Right ventricle myocardium superior (tissue), 1 donor: ENCODE data around the gene RPL5. TPM values are rescaled to one million over a fixed set of nuclear protein-coding genes. Genes with fewer than 3 reads are reported as not detected.
A peak's percentile ranks its signal among the peaks of the same experiment; 100 is the strongest.
"Not testable (repeated sequence)": the region's sequence is repeated elsewhere in the genome, so short reads cannot be mapped to it uniquely, and the experiment has no call there.

Experiments
- ATAC-seq: fragments of 200-7000 bp; cut with Tn5 transposase; one replicate; pipeline ENCODE4 v1.9.1; 2020; ENCODE audit warnings: mild to moderate bottlenecking; ENCODE audit not compliant: poor library complexity
- DNase-seq: peaks from one replicate; pipeline ENCODE4 v3.0.0-alpha.2; 2020
- intact Hi-C: fragments of 100-400 bp; cut with DNase I; formaldehyde crosslinking; loops from one replicate; pipeline ENCODE4 v1.11.2; 2022
- long read RNA-seq: library from polyadenylated mRNA; unstranded; transcript quantifications from one replicate; pipeline ENCODE4 v2.0.0, GENCODE V29; 2021
- total RNA-seq: library from RNA; stranded (reverse); fragmentation: NEBNext Ultra II Directional; extraction: Animal tissue kit (Norgen Biotek cat#: 25700); gene quantifications from one replicate; pipeline ENCODE4 v1.2.1, GENCODE V29; 2021
- donor health status: DM: no; HTN: yes; CAD: no; lungs with severe emphysema.

RPL5 gene
- total RNA-seq, result 543 TPM
- long read RNA-seq, transcript RPL5-210 (7 exons, 896 nt), result minor isoform, 8 of 284 reads
- long read RNA-seq, transcript RPL5-208 (8 exons, 1,085 nt), result major isoform, 259 of 284 reads
- long read RNA-seq, partial matches to known transcripts, result 10 of 284 reads
- long read RNA-seq, other reads (novel, unspliced or antisense), result 4 of 284 reads

DNA sequence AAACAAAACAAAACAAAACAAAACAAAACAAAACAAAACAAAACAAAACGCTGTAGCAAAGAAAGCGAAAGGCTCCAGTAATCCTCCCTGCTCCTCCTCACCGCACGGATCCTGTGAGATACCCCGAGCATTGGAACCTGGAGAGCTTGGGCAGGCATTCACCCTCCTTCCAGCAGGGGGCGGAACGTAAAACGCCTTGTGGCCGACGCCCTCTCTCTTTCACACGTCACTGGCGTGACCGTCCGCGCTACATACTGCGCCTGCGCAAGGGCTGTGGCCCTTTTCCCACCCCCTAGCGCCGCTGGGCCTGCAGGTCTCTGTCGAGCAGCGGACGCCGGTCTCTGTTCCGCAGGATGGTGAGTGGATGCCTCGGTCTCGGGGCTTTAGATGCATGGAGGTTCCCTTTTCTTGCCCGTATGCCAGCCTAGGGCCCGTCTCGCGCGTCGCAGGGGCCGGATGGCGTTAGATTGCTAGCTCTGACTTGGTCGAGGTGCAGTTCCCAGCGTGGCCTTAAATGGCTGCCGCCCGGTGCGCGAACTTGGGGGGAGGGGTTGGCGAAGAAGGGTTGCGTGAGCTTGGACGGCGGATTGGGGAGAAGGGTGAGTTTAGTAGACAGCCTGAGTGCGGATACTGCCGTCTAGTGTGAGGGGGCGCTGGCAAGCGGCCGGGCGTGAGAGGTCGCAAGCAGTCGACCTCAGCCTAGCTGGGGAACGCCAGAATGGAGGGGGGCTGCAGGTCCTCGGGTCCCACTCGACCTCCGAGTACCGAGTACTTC lies at the start of gene RPL5:
TSS of gene RPL5 (plus strand) at position 279 of the 775 bp plus-strand sequence. CDS start at position 354, 75 bp downstream.
- peak; percentile 99 for ATAC-seq
- intact Hi-C loops, result no loop called here

DNA sequence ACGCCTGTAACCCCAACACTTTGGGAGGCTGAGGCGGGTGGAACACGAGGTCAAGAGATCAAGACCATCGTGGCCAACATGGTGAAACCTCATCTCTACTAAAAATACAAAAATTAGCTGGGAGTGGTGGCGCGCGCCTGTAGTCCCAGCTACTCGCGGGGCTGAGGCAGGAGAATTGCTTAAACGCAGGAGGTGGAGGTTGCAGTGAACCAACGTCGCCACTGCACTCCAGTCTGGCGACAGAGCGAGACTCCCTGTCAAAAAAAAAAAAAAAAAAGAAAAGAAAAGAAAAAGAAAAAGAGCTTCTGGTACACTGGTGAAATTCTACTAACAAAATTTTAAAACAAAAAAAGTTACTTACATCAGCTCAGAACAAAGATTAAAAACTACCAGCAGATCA lies 48.3 kb upstream of the RPL5 start:
- ATAC-seq, DNase-seq, intact Hi-C loops: not testable (repeated sequence)

More for the DNA sequence above, at the start of gene RPL5:
- DNase-seq, result peak; percentile 98

GRCh38 chr1:92784021-92784638 lies 47.7 kb upstream of the RPL5 start:
- peak; percentile 1 for ATAC-seq
- no peak for DNase-seq
- intact Hi-C loops, result no loop called here

DNA sequence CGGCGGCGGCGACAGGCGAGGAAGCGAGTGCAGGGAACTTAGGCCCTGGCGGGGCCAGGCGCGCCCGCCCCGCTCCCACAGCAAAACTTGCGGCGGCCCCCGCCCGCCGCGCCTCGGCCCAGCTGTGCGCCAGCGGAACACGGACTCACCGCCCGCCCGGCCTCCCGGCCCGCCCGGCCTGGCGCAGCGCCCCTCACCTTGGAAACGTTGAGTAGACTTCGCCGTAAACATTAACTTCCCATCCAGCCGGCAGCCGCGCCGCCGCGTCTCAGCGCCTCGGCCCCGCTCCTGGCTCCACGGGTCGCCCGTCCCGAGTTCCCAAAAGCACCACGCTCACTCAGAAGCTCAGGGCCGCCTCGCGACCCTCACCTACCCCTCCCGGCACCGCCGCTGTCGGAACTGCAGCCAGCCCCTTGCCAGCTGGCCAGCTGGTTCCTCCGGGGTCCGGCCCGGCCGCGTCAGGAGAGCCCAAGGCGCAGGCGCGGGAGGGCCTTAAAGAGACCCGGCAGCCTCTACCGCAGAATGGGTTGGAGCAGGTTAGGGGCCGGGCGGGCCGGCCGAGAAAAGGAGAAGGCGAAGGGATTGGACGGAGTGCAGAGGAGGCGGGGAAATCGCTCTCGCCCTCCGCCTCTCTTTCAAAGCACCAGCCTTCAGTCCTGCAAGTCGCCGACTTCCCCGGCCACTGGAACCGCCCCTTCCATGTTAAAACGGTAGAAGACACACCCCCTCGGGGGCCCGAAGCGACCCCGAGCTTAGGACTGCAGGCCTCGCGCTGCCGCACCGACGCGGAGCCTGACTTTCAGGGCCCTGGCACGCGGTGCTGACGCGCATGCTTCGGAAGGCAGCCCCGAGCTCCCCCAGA lies 47.0 kb upstream of the RPL5 start, which contains the start of gene EVI5:
TSS of gene EVI5 (minus strand) at position 470 of the 862 bp plus-strand sequence. CDS start 48,562 bp downstream, outside the sequence.
- ATAC-seq, result peak; percentile 97
- intact Hi-C loops, result no loop called here
- DNase-seq, result peak; percentile 97

DNA sequence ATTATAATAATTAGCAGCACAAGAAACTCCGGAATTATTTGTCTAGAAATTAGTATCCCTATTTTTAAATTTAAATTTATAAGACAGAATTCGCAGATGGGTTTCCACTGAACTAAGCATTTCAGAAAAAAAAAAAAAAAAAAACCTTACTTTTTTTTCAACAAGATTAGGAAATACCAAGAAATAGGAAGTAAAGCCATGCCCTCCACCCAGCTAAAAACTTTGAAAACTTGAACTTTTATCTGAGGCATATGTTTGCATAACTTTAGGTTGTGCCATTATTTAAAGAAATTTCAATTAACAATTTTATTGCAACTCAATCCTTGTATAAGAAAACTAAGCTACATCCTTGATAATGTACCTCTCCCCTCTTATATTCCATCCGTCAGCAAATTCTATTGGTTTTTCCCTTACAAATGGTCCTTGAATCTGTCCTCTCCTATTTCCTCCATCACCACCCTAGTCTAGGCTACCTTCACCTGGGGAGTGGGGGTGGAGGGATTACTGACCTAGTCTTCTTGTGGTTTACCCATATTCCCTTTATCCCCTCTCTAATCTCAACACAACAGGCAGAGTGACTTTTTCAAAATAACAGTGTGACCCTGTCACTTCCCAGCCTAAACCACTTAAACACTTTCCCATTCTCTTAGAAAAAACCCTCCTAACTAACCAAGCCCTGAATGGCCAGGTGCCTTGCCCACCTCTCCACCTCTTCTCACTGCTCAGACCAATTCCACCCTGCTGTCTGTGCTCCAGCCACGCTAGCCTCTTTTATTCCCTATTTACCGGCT lies 45.5 kb upstream of the RPL5 start:
- DNase-seq (no peak), ATAC-seq (no peak)
- intact Hi-C loops, result no loop called here

DNA sequence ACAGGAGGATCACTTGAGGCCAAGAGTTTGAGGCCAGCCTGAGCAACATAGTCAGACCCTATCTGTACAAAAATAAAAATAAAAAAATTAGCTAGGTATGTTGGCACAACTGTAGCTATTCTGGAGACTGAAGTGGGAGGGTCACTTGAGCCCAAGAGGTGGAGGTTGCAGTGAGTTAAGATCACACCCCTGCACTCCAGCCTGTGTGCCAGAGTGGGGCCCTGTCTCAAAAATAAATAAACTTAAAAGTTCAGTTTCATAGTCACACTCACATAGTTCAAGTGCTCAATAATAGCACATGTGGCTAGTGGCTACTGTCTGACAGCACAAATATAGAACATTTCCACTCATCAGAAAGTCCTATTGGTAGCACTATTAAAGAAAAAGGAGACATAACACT lies 41.8 kb upstream of the RPL5 start:
- no peak for DNase-seq
- ATAC-seq, result no peak
- intact Hi-C loops, result no loop called here

- no peak for ATAC-seq
- intact Hi-C loops, result no loop called here
- DNase-seq, result no peak
Observed at GRCh38 chr1:92790867-92791266, 41.0 kb upstream of the RPL5 start.

DNA sequence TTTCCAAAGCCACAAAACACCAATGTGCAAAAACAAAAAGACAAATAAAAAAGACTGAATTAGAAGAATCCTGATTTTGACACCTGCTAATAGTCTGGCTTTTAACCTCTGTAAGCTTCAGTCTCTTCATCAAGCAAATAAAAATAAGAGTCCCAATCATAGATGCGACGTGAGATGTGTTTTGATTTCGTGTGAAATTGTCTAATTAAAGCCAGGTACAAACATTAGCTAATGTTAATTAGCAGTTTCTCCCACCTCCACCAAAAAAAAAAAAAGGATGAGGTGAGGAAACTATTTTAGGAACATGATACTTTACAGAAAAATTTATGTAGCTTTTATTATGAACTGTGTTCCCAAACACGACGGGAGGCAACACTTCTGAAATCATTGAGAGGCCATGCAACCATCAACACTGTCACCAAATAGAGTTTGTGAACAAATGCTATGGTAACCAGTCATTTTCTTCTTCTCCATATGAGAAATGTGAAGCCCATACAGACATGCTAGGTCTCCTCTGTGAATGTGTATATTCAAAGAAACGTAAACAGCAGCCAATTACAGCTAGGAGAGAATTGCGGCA lies 40.3 kb upstream of the RPL5 start:
- intact Hi-C loops, result no loop called here
- ATAC-seq, result peak; percentile 29
- no peak for DNase-seq

DNA sequence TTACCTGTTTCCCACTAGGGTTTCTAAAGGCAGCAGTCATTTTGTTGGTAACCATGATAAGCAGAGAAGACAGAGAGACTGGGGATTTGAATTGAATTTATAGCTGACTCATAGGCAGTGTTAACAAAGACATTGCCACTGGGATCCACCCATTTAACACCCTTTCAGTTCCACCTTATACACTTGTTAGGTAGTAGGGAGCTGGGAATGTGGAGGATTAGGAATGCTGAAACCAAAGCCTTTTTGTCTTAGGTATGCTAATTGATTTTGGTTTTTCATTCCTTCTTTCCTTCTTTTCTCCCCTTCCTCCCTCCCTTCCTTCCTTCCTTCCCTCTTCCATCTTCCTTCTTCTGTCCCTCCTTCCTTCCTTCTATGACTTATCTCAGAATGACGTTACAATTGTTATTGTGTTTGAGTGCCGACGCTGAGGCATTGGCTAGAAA lies 39.5 kb upstream of the RPL5 start:
- intact Hi-C loops, result no loop called here
- ATAC-seq, result peak; percentile 38
- no peak for DNase-seq

- DNase-seq (no peak), ATAC-seq (no peak)
- intact Hi-C loops, result no loop called here
Observed at GRCh38 chr1:92795166-92795565, 36.7 kb upstream of the RPL5 start.

- intact Hi-C loops, result no loop called here
- DNase-seq, result no peak
- ATAC-seq, result no peak
Observed at GRCh38 chr1:92797297-92797696, 34.5 kb upstream of the RPL5 start.

DNA sequence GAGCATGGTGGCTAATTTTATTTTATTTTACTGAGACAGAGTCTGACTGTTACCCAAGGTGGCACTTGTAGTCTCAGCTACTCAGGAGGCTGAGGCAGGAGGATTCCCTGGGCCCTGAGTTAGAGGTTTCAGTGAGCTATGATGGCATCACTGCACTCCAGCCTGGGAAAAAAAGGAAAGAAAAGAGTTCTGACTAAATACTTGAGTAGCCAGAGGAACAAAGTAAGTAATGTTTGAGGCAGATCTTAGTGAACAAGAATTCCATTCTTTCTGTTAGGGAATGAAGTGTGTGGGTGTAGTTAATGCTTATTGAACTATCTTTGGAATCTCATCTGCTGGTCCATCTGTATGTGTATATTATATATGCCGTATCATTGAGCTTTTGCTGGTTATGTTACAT lies 33.9 kb upstream of the RPL5 start:
- ATAC-seq, result no peak
- no peak for DNase-seq
- intact Hi-C loops, result no loop called here

GRCh38 chr1:92803140-92803887 lies 28.5 kb upstream of the RPL5 start:
- intact Hi-C loops, result no loop called here
- no peak for DNase-seq
- no peak for ATAC-seq

DNA sequence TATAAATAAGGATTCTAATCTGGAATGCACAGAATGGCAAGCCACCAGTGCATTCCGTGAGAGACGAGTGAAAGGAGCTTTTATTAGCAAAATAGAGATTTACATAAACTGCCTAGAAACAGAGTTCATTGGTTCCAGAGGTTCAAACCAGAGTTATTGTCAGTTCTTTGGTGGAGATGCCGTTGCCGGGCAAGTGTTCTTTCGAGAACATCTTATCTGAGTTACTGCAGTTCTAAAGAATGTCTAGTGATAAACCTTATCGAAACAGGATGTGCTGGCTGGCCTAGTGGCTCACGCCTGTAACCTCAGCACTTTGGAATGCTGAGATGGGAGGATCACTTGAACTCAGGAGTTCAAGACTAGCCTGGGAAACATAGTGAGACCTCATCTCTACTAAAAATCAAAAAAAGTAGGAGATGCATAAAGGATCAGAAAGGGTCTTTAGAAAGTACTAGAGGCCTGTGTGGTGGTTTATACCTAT lies 27.1 kb upstream of the RPL5 start:
- ATAC-seq (peak; percentile 96), DNase-seq (peak; percentile 74)
- intact Hi-C loops, result no loop called here

GRCh38 chr1:92805216-92805615 lies 26.6 kb upstream of the RPL5 start:
- intact Hi-C loops, result no loop called here
- ATAC-seq, result no peak
- DNase-seq, result no peak

- no peak for ATAC-seq
- no peak for DNase-seq
- intact Hi-C loops, result no loop called here
Observed at GRCh38 chr1:92808381-92808780, 23.5 kb upstream of the RPL5 start.

DNA sequence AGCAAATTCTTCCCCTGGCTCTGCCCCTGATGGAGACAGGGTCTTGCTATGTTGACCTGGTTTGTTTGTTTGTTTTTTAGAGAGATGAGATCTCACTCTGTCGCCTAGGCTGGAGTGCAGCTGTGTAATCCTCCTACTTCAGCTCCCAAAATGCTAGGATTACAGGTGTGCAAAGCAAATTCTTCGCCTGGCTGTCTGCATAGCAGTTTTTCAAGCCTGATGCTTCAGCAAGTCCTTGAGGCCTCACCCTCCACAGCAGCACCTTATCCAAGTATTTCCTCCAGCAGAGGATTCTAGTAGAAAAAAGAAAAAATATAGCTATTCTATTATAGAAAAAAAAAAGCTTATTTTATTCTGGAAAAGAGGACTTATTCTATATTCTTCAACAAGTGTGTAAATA lies 15.1 kb upstream of the RPL5 start:
- ATAC-seq, result no peak
- intact Hi-C loops, result loop anchor here (10.0 kb wide), 1 partner anchor 72 kb away; no protein-coding TSS in a partner anchor
- DNase-seq, result no peak
